Endodermal cell (in vitro differentiated cells): ENCODE data around the gene CRYZ. TPM values are rescaled to one million over a fixed set of nuclear protein-coding genes. Genes with fewer than 3 reads are reported as not detected.

Experiments
- DNase-seq: peaks from one replicate; pipeline ENCODE4 v3.0.0-alpha.2; 2017
- H3K27ac ChIP-seq: 2 replicates; pipeline ENCODE4 v1.5.1; 2013; ENCODE audit warnings: mild to moderate bottlenecking, low read depth, low read length, moderate library complexity
- H3K27me3 ChIP-seq: 2 replicates; pipeline ENCODE4 v1.6.1; 2013; ENCODE audit warnings: mild to moderate bottlenecking, low read length, moderate library complexity; ENCODE audit not compliant: insufficient read depth, control insufficient read depth, poor library complexity, severe bottlenecking
- H3K36me3 ChIP-seq: 2 replicates; pipeline ENCODE4 v1.7.0; 2013; ENCODE audit warnings: mild to moderate bottlenecking, low read length, moderate library complexity; ENCODE audit not compliant: control insufficient read depth, insufficient read depth
- H3K4me1 ChIP-seq: one replicate; pipeline ENCODE4 v1.7.0; 2013; ENCODE audit warnings: low read length; ENCODE audit not compliant: control insufficient read depth, insufficient read depth
- H3K4me3 ChIP-seq: 2 replicates; pipeline ENCODE4 v1.5.1; 2013; ENCODE audit warnings: mild to moderate bottlenecking, low read length, moderate library complexity
- H3K9ac ChIP-seq: 2 replicates; pipeline ENCODE4 v1.6.1; 2013; ENCODE audit warnings: mild to moderate bottlenecking, low read length, moderate library complexity; ENCODE audit not compliant: poor library complexity, severe bottlenecking; ENCODE audit errors: extremely low read depth
- H3K9me3 ChIP-seq: 2 replicates; pipeline ENCODE4 v1.6.1; 2013; ENCODE audit warnings: mild to moderate bottlenecking, low read length, moderate library complexity; ENCODE audit not compliant: control insufficient read depth
- H3K27ac Mint-ChIP-seq: 2 replicates; pipeline ENCODE4 v1.8.0; 2020; ENCODE audit warnings: mixed read lengths
- H3K27me3 Mint-ChIP-seq: 2 replicates; pipeline ENCODE4 v1.8.0; 2021; ENCODE audit warnings: mild to moderate bottlenecking, mixed read lengths; ENCODE audit not compliant: insufficient read depth
- H3K36me3 Mint-ChIP-seq: 2 replicates; pipeline ENCODE4 v1.8.0; 2020; ENCODE audit warnings: low read depth, mixed read lengths
- H3K4me1 Mint-ChIP-seq: 2 replicates; pipeline ENCODE4 v1.8.0; 2020; ENCODE audit warnings: mixed read lengths
- H3K4me3 Mint-ChIP-seq: 2 replicates; pipeline ENCODE4 v1.8.0; 2020; ENCODE audit warnings: mild to moderate bottlenecking, moderate library complexity, mixed read lengths
- H3K9me3 Mint-ChIP-seq: 2 replicates; pipeline ENCODE4 v1.8.0; 2020; ENCODE audit warnings: mild to moderate bottlenecking, mixed read lengths
- CTCF ChIP-seq: fragments of 200-600 bp; sonication (generic); conservative IDR thresholded peaks from 2 replicates; pipeline ENCODE4 v1.5.0; 2021; ENCODE audit warnings: antibody characterized with exemption, mild to moderate bottlenecking
- WGBS, 2 experiments: methylation state at CpG; one replicate each; pipeline versions ENCODE4 v1.1.5 to v1.1.7; 2013; ENCODE audit warnings: missing lambda C conversion rate in 2 of 2, mixed read lengths in 1 of 2; ENCODE audit not compliant: insufficient coverage in 1 of 2, insufficient read length in 1 of 2; 5-methylcytosine and 5-hydroxymethylcytosine counted together
- total RNA-seq, 2 donors: library from RNA; stranded (reverse); fragmentation: NEBNext Ultra II Directional in 1 of 2; extraction: Animal tissue kit (Norgen Biotek cat#: 25700) in 1 of 2; gene quantifications; 2 replicates in 1 of 2; 3 replicates in 1 of 2; pipeline ENCODE4 v1.2.1, GENCODE V29; 2021

CRYZ gene
- total RNA-seq, 2 donors from 2014 or later: 17.4 to 30.6 TPM

- H3K27me3 ChIP-seq: no peaks in the 10 kb centered on the region
- H3K4me1 ChIP-seq: peaks cover 2% of the 10 kb centered on the region
- 78% methylated on average over 3 of the region's 3 CpGs; no CpG with 5 or more reads in 1 of the 2 experiments for WGBS, 2 experiments
- no peaks in the 10 kb centered on the region for H3K9me3 Mint-ChIP-seq
- H3K4me1 Mint-ChIP-seq: peaks cover 14% of the 10 kb centered on the region
- no peak for DNase-seq
- no peak overlapping the region for H3K4me3 Mint-ChIP-seq
- no peak for TF ChIP-seq CTCF
- H3K9ac ChIP-seq: no peak overlapping the region
- H3K9me3 ChIP-seq: no peaks in the 10 kb centered on the region
- H3K36me3 ChIP-seq: peaks cover 17% of the 10 kb centered on the region
- H3K27me3 Mint-ChIP-seq: no peaks in the 10 kb centered on the region
- H3K27ac Mint-ChIP-seq: no peak overlapping the region
- H3K36me3 Mint-ChIP-seq: peaks cover 4% of the 10 kb centered on the region
- H3K4me3 ChIP-seq: no peak overlapping the region
- H3K27ac ChIP-seq: no peak overlapping the region
Measured at GRCh38 chr1:74713849-74714248, 19.0 kb downstream of the CRYZ start.

GRCh38 chr1:74712881-74713280 is 20.0 kb downstream of the CRYZ start:
- Mint-ChIP-seq H3K4me1 (peaks cover 14% of the 10 kb centered on the region), H3K36me3 (peaks cover 4% of the 10 kb centered on the region), H3K9me3 (no peaks in the 10 kb centered on the region), H3K27ac (no peak overlapping the region), H3K4me3 (no peak overlapping the region), H3K27me3 (no peaks in the 10 kb centered on the region)
- no peak overlapping the region for H3K27ac ChIP-seq
- no peaks in the 10 kb centered on the region for H3K9me3 ChIP-seq
- H3K27me3 ChIP-seq: no peaks in the 10 kb centered on the region
- 67 to 81% methylated on average over 1 of the region's 1 CpG for WGBS, 2 experiments
- no peak for TF ChIP-seq CTCF
- no peak overlapping the region for H3K4me3 ChIP-seq
- H3K36me3 ChIP-seq: peaks cover 14% of the 10 kb centered on the region
- H3K9ac ChIP-seq: no peak overlapping the region
- H3K4me1 ChIP-seq: peaks cover 2% of the 10 kb centered on the region
- DNase-seq: no peak

- no peaks in the 10 kb centered on the region for H3K4me1 ChIP-seq
- no peaks in the 10 kb centered on the region for H3K9me3 ChIP-seq
- peaks cover 14% of the 10 kb centered on the region for H3K36me3 ChIP-seq
- no peak overlapping the region for H3K27ac ChIP-seq
- H3K9ac ChIP-seq: no peak overlapping the region
- H3K4me1 Mint-ChIP-seq: no peaks in the 10 kb centered on the region
- H3K27ac Mint-ChIP-seq: no peak overlapping the region
- DNase-seq: no peak
- no peak for TF ChIP-seq CTCF
- 95 to 97% methylated on average over 4 to 6 of the region's 6 CpGs for WGBS, 2 experiments
- H3K27me3 ChIP-seq: no peaks in the 10 kb centered on the region
- no peak overlapping the region for H3K4me3 ChIP-seq
- H3K27me3 Mint-ChIP-seq: no peaks in the 10 kb centered on the region
- no peaks in the 10 kb centered on the region for H3K9me3 Mint-ChIP-seq
- no peak overlapping the region for H3K4me3 Mint-ChIP-seq
- H3K36me3 Mint-ChIP-seq: no peaks in the 10 kb centered on the region
Measured at GRCh38 chr1:74703386-74704182, 29.3 kb downstream of the CRYZ start.
